Sigmoid colon (tissue), 7 donors: Measurements from ENCODE around the gene PPP1R9B. TPM values are rescaled to one million over a fixed set of nuclear protein-coding genes. Genes with fewer than 3 reads are reported as not detected.

Experiments
- DNase-seq: peaks from one replicate; pipeline ENCODE4 v3.0.0-alpha.2; 2019
- H3K27ac ChIP-seq, 4 donors: fragments of 200-600 bp; sonication (generic); one replicate each; pipeline ENCODE4 v1.5.1; 2016 to 2019; ENCODE audit warnings: mild to moderate bottlenecking in 1 of 4
- H3K27me3 ChIP-seq, 3 donors: fragments of 200-600 bp; sonication (generic); one replicate each; pipeline ENCODE4 v1.5.1; 2019; ENCODE audit warnings: mild to moderate bottlenecking in 1 of 3
- H3K36me3 ChIP-seq, 4 donors: fragments of 200-600 bp; sonication (generic); one replicate each; pipeline ENCODE4 v1.5.1; 2016 to 2019
- H3K4me1 ChIP-seq, 4 donors: fragments of 200-600 bp; sonication (generic); one replicate each; pipeline ENCODE4 v1.5.1; 2017 to 2019
- H3K4me3 ChIP-seq, 4 donors: fragments of 200-600 bp; sonication (generic); one replicate each; pipeline ENCODE4 v1.5.1; 2017 to 2019; ENCODE audit warnings: mild to moderate bottlenecking in 2 of 4, moderate library complexity in 1 of 4
- H3K9me3 ChIP-seq, 4 donors: fragments of 200-600 bp in 3 of 4; sonication (generic) in 3 of 4; one replicate each; pipeline versions ENCODE4 v1.5.1 to v1.6.1; 2013 to 2019
- EP300 ChIP-seq, 4 donors: sonication (generic); formaldehyde crosslinking; IDR thresholded peaks; one replicate each; pipeline ENCODE4 v1.6.1; 2017; ENCODE audit warnings: antibody characterized with exemption in 4 of 4
- POLR2A ChIP-seq, 2 donors: fragments of 450-650 bp; IDR thresholded peaks; one replicate each; pipeline ENCODE4 v1.6.1; 2016; ENCODE audit warnings: antibody characterized with exemption in 2 of 2, mild to moderate bottlenecking in 2 of 2, moderate library complexity in 2 of 2
- POLR2AphosphoS5 ChIP-seq, 4 donors: sonication (generic); formaldehyde crosslinking; IDR thresholded peaks; one replicate each; pipeline ENCODE4 v1.6.1; 2017; ENCODE audit warnings: antibody characterized with exemption in 4 of 4
- WGBS, 2 donors: extraction: QIAGEN DNeasy Blood & Tissue Kit; methylation state at CpG; one replicate each; pipeline ENCODE4 v1.1.7; 2013; 5-methylcytosine and 5-hydroxymethylcytosine counted together
- intact Hi-C: fragments of 100-400 bp; cut with DNase I; formaldehyde crosslinking; loops from one replicate; pipeline ENCODE4 v1.15.1; 2023
- polyA plus RNA-seq, 3 donors: library from polyadenylated mRNA; stranded (reverse); fragments of 200-250 nt; gene quantifications; one replicate each; pipeline ENCODE4 v1.2.3, GENCODE V29; 2013
- total RNA-seq, 4 donors: library from RNA; depleted of rRNA; stranded (reverse); fragments of >200 nt; gene quantifications; one replicate each; pipeline ENCODE4 v1.1.0, GENCODE V29; 2016
- TF ChIP-seq, protein P1 (sequence below), 4 experiments: fragments of 450-650 bp in 3 of 4; fragments of 200-600 bp in 1 of 4; IDR thresholded peaks; one replicate each; pipeline ENCODE4 v1.5.1; 2016 to 2019; ENCODE audit warnings: antibody characterized with exemption in 4 of 4, mild to moderate bottlenecking in 3 of 4, moderate library complexity in 2 of 4
- donor health status: healthy with polysubstance abuse.
- donor health status: Bipolar disorder and iron deficiency.
- donor health status: healthy.

PPP1R9B gene
- total and polyA plus RNA-seq, 7 donors: 9.0 to 38.7 (median 16.8) TPM

DNA sequence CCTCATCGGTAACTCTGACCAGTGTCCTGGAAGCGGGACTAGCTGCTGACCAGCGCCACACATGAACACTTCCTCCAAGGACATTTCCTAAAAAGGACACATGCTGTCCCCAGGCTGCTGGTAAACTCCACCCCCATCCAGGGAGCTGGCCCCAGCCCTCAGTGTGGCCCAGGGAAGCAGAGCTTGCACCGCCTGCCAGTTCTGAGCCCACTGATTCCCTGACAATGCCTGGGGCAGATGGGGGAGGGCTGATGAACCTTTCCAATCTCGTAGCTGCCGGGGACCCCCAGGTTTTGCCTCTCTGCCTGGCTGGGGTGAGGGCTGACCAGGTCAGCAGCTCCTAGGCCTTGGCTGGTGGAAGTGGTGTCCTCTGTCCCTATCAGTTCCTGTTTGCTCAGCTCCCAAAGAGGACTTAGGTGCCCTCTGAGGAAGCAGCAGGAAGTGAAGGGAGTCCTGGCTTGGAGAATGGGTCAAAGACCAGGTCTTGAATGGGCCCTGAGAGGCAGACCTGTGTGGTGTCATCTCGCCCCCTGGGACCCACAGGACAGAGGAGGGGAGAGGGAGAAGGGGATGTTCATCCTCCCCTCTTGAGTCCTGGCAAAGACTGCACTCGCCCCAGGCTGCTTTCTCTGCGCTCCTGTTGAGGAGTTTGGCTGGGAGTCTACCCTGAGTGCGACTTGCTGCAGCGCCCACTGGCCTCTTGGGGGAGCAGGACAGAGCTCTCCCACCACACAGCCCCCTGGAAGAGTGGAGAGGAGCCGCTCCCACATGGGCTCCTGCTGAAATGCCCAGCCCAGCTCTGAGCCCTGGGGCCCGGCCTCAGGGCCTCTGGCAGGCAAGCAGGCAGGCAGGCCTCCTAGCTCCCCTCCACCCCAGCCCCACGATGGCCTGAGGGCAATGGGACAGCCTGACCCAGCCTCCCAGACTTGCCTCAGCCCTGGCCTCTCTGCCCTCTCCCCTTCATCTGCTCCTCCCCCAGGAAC is 38.5 kb downstream of the PPP1R9B start:
- no peak for DNase-seq
- Histone ChIP-seq H3K27me3 (no peaks in the 10 kb centered on the region), H3K4me3 (no peak overlapping the region), H3K9me3 (no peaks in the 10 kb centered on the region), H3K4me1 (peaks cover 0 to 41% (median 33%) of the 10 kb centered on the region in 4 donors), H3K36me3 (peaks cover 22 to 40% (median 27%) of the 10 kb centered on the region in 4 donors), H3K27ac (peak overlapping the region; percentile 70 to 87 (median 77))
- WGBS, 2 donors: 72 to 73% methylated on average over 14 of the region's 14 CpGs
- intact Hi-C loops: no loop called here
- no peak for TF ChIP-seq EP300 (IDR thresholded peaks at IDR 0.05)
- TF ChIP-seq POLR2AphosphoS5 (IDR thresholded peaks at IDR 0.05): peak in 3 of 4 donors; percentile 21 to 42 (median 38)
- TF ChIP-seq, protein P1, sequence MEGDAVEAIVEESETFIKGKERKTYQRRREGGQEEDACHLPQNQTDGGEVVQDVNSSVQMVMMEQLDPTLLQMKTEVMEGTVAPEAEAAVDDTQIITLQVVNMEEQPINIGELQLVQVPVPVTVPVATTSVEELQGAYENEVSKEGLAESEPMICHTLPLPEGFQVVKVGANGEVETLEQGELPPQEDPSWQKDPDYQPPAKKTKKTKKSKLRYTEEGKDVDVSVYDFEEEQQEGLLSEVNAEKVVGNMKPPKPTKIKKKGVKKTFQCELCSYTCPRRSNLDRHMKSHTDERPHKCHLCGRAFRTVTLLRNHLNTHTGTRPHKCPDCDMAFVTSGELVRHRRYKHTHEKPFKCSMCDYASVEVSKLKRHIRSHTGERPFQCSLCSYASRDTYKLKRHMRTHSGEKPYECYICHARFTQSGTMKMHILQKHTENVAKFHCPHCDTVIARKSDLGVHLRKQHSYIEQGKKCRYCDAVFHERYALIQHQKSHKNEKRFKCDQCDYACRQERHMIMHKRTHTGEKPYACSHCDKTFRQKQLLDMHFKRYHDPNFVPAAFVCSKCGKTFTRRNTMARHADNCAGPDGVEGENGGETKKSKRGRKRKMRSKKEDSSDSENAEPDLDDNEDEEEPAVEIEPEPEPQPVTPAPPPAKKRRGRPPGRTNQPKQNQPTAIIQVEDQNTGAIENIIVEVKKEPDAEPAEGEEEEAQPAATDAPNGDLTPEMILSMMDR (IDR thresholded peaks at IDR 0.05): no peak

- H3K27ac ChIP-seq: peak overlapping the region; percentile 70 to 87 (median 77)
- no peak for DNase-seq
- no peak for TF ChIP-seq POLR2AphosphoS5 (IDR thresholded peaks at IDR 0.05)
- no peaks in the 10 kb centered on the region for H3K27me3 ChIP-seq
- peaks cover 31 to 52% (median 38%) of the 10 kb centered on the region in 4 donors for H3K36me3 ChIP-seq
- peaks cover 0 to 37% (median 30%) of the 10 kb centered on the region in 4 donors for H3K4me1 ChIP-seq
- H3K9me3 ChIP-seq: no peaks in the 10 kb centered on the region
- intact Hi-C loops: no loop called here
- WGBS, 2 donors: 85 to 88% methylated on average over 19 of the region's 19 CpGs
- H3K4me3 ChIP-seq: no peak overlapping the region
These were observed 39.7 kb downstream of the PPP1R9B start for GRCh38 chr17:50110591-50111349.

GRCh38 chr17:50109785-50110184 is 40.7 kb downstream of the PPP1R9B start:
- no peak overlapping the region for H3K27ac ChIP-seq
- DNase-seq: no peak
- H3K4me3 ChIP-seq: no peak overlapping the region
- H3K4me1 ChIP-seq: peaks cover 0 to 32% (median 28%) of the 10 kb centered on the region in 4 donors
- TF ChIP-seq EP300 (IDR thresholded peaks at IDR 0.05): no peak
- TF ChIP-seq POLR2AphosphoS5 (IDR thresholded peaks at IDR 0.05): no peak
- TF ChIP-seq POLR2A (IDR thresholded peaks at IDR 0.05): no peak
- TF ChIP-seq, protein P1 (IDR thresholded peaks at IDR 0.05): no peak
- no peaks in the 10 kb centered on the region for H3K9me3 ChIP-seq
- 89% methylated on average over 19 of the region's 19 CpGs for WGBS, 2 donors
- intact Hi-C loops: no loop called here
- H3K27me3 ChIP-seq: no peaks in the 10 kb centered on the region
- H3K36me3 ChIP-seq: peaks cover 38 to 62% (median 46%) of the 10 kb centered on the region in 4 donors

GRCh38 chr17:50109207-50109606 is 41.3 kb downstream of the PPP1R9B start:
- Histone ChIP-seq H3K9me3 (no peaks in the 10 kb centered on the region), H3K36me3 (peaks cover 41 to 66% (median 49%) of the 10 kb centered on the region in 4 donors), H3K27ac (no peak overlapping the region), H3K27me3 (no peaks in the 10 kb centered on the region), H3K4me3 (no peak overlapping the region), H3K4me1 (peaks cover 0 to 27% (median 26%) of the 10 kb centered on the region in 4 donors)
- no peak for TF ChIP-seq EP300 (IDR thresholded peaks at IDR 0.05)
- TF ChIP-seq POLR2A (IDR thresholded peaks at IDR 0.05): no peak
- TF ChIP-seq POLR2AphosphoS5 (IDR thresholded peaks at IDR 0.05): no peak
- TF ChIP-seq, protein P1 (IDR thresholded peaks at IDR 0.05): no peak
- WGBS, 2 donors: 90 to 95% methylated on average over 7 of the region's 7 CpGs
- no peak for DNase-seq
- intact Hi-C loops: no loop called here

- no peak overlapping the region for H3K4me3 ChIP-seq
- H3K4me1 ChIP-seq: peaks cover 0 to 29% (median 25%) of the 10 kb centered on the region in 4 donors
- H3K27ac ChIP-seq: no peak overlapping the region
- DNase-seq: no peak
- intact Hi-C loops: no loop called here
- no peaks in the 10 kb centered on the region for H3K27me3 ChIP-seq
- H3K9me3 ChIP-seq: no peaks in the 10 kb centered on the region
- peaks cover 43 to 66% (median 50%) of the 10 kb centered on the region in 4 donors for H3K36me3 ChIP-seq
- 81 to 87% methylated on average over 9 of the region's 9 CpGs for WGBS, 2 donors
- no peak for TF ChIP-seq EP300 (IDR thresholded peaks at IDR 0.05)
- TF ChIP-seq POLR2A (IDR thresholded peaks at IDR 0.05): no peak
- no peak for TF ChIP-seq POLR2AphosphoS5 (IDR thresholded peaks at IDR 0.05)
- TF ChIP-seq, protein P1 (IDR thresholded peaks at IDR 0.05): no peak
These were observed 41.9 kb downstream of the PPP1R9B start for GRCh38 chr17:50108556-50108955.
